NCI-H524 (cell line): ENCODE measurements around the gene NAA25.
A peak's percentile ranks its signal among the peaks of the same experiment; 100 is the strongest.

Source experiments
- DNase-seq, 2 experiments: peaks; one replicate each; lab custom pipeline; 2025; lab: John Stamatoyannopoulos, UW

Gene NAA25

DNA sequence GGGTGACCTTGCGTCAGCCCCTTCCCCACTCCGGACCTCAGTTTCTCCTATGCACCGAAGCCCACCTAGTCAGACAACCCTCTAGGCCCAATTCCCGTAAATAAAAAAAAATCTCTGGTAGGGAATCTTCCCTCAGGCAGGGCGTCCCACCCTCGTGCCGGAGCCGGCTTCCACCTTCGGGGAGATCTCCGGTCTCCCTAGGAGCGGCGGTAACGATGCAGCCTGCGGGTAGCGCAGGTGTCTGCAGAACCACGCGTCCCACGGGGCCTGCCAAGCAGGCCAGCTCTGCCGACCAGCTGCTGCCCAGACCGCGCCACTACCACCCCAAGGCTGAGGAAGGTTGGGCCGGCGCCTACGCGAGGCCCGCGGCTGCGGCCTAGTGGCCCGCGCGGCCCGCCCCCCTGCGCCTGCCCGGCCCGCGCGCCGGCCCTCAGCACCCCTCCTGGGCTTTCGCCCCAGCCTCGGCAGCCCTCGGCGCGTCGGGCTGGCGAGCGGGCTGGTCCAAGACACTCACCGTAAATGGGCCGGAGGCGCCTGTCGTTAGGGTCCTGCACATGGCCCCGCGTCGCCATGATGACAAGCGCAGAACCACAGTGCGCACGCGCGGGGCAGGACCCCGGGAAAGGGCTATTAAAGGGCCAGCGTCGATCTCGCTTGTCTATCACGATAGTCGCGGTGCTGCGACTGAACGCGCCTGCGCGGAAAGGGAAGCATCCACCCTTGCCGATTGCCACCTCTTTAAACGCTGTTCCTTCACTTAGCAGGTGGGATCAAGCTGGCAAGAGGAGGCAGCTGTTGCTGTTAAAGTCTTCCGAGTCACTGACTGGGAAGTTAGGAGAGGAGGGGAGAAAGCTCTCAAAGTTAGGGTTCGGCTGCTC is at the start of gene NAA25:
NAA25 (minus strand) TSS at position 582 of the 878 bp plus-strand sequence; CDS start at position 572, 10 bp downstream.
- DNase-seq = peak; percentile 79 to 88

DNA sequence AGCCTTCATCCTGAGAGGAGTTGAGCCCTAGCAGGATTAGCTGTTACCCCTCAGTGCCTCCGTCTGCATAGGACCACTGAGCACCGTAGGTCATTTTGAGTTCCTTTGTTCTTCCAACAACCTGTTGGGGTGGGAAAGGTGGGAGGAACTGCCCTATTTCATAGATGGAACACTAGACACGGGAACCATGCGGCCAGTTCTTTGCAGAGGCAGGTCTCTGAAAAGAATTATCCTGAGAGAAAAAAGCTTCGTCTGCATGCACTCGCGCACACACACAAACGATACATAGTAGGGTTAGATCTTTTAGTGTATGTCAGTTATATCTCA is 45.3 kb upstream of the NAA25 start:
- no peak for DNase-seq

DNA sequence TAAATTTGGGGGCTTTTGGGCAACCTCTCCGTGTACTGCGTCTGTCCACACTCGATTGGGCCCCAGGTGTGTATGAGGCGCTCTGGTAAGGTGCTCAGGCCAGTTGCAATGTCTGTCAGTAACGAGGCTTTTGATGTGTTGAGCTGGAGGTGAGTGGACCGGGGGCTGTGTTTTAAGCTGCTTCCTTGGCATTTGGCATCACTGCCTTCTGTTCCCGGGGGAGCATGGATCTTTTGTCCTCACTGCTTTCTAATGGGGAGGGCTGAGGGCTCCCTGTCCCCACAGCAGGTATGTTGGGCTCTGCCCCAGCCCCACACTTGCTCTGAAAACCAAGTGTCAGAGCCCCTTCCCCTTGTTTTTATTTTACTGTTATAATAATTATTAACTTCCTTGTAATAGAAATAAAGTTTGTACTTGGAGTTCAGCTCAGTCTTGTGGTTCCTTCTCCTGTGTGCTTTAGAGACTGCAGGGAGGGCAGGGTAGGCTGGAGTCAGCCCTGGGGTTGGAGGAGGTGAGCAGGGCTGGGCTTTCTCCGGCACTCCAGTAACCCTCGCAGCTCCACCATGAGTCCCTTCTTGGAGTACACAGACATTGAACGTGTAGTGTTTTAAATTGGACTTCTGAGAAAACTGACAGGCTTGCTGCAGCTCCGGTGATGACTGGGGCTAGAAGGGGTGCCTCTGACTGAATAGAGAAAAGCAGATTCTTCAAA is 44.8 kb upstream of the NAA25 start:
- DNase-seq = no peak

DNA sequence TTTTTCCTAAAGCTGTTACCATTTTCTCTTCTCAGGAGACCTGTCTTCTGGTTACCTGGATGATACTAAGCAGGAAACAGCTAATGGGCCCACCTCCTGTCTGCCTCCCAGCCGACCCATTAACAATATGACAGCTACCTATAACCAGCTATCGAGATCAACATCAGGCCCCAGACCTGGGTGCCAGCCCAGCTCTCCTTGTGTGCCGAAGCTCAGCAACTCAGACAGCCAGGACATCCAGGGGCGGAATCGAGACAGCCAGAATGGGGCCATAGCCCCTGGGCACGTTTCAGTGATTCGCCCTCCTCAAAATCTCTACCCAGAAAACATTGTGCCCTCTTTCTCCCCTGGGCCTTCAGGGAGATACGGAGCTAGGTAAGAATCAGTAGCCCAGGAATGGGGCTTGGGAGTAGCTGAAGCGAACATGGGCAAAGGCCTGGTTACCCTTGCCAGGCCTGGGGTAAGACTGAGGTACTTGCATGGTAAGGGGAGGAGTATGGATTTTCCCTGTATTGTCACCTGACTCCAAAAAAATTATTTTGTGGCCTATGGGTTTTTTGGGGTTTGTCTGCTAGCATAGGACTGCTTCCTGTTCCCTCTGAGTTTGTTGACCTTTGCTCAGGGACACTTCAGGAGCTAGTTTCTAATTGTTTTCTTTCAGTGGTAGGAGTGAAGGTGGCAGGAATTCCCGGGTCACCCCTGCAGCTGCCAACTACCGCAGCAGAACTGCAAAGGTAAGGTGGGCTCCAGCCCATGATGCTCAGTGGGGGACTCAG is 43.4 kb upstream of the NAA25 start:
- no peak for DNase-seq

DNA sequence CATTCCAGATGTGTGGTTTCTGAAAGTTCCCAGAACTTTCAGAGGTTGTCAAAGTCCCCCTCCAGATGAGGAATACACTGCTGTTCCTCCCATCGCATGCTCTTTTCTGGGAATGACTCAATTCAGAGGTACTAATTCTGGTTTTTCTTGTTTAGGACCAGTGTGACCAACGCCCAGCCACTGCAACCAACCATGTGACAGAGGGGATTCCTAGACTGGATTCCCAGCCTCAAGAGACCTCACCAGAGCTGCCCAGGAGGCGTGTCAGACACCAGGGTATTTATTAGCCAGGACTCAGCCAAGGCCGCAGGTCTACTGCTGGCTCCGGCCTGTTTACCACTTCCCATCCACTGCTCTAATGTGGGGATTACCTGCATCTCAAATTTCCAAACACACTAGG is 41.0 kb upstream of the NAA25 start:
- DNase-seq = no peak

DNA sequence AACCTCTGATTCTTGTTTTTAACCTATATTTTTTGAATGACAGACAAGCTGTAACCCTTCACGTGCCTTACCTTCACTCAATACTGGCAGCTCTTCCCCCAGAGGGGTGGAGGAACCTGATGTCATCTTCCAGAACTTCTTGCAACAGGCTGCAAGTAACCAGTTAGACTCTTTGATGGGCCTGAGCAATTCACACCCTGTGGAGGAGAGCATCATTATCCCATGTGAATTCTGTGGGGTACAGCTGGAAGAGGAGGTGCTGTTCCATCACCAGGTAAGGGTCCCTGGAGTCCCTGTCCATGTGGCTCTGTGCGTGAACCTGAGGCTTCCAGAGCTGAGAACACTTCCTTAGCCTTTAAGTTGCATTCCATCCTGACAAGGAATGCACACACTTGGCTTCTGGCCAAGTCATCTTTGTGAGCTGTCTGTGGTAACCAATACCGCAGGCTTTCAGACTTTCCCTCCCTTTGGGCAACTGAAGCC is 39.5 kb upstream of the NAA25 start:
- no peak for DNase-seq

DNA sequence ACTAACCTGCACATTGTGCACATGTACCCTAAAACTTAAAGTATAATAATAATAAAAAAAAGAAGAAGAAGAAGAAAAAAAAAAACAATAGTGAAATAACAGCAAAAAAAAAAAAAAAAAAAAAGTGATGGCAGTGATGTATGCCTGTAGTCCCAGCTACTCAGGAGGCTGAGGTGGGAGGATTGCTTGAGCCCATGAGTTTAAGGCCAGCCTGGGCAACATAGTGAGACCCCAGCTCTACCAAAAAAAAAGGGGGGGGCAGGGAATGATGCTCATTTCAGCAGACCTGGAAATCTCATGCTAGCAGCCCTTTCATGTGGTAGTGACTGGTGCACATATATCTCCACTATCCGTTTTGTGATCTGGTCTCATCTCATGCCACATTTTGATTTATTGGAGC is 37.5 kb upstream of the NAA25 start:
- no peak for DNase-seq

DNA sequence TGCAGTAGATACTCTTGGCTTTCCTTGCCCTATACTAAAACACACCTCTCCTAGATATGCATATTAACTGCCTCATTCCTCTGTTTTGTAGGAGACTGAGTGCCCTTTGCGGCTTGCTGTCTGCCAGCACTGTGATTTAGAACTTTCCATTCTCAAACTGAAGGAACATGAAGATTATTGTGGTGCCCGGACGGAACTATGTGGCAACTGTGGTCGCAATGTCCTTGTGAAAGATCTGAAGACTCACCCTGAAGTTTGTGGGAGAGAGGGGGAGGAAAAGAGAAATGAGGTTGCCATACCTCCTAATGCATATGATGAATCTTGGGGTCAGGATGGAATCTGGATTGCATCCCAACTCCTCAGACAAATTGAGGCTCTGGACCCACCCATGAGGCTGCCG is 32.1 kb upstream of the NAA25 start:
- no peak for DNase-seq

DNA sequence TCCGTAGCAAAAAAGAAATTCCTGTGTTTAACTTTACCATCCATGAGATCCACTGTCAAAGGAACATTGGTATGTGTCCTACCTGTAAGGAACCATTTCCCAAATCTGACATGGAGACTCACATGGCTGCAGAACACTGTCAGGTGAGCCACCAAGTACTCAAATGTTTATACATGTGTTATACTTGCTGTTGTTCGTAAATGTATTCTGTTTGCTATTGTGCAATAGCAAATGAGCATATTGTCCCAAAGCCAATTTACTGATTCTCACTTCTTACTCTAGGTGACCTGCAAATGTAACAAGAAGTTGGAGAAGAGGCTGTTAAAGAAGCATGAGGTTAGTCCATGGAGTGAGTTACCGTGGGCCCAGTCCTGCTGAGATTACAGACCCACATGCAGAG is 26.1 kb upstream of the NAA25 start:
- no peak for DNase-seq

DNA sequence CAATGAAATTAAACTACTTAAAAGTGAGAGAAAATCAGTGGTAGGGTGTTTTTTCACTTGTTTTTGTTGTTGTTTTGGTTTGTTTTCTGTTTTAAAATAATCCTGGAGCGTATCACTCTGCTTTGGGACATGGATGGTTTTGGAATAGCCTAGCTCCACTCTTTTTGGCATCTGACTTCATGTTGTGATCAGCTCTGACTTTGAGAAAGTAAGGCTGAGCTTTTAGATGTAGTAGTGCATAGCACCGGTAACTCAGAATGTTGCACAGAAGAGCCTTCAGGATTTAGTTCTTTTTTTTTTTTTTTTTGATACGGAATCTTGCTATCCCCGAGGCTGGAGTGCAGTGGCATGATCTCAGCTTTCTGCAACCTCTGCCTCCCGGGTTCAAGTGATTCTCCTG is 24.8 kb upstream of the NAA25 start:
- no peak for DNase-seq

DNA sequence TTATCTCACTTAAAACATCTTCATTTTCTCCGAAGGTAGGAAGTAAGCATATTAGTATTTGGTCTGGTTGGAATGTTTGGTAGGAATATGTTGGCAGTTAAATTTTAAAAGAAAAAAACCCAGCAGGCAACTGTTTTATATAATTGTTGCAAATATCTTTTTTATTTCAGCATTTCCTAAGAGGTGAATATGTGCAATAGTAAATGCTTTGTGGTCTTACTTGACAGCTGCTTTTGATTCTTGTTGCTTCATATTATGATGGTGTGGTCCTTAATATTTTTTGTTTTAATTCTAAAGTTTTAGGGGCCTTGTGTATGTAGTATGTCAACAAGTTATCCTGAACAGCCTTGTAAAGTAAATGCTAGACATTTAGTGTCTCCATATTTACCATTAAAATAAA is 23.1 kb upstream of the NAA25 start:
- no peak for DNase-seq

DNA sequence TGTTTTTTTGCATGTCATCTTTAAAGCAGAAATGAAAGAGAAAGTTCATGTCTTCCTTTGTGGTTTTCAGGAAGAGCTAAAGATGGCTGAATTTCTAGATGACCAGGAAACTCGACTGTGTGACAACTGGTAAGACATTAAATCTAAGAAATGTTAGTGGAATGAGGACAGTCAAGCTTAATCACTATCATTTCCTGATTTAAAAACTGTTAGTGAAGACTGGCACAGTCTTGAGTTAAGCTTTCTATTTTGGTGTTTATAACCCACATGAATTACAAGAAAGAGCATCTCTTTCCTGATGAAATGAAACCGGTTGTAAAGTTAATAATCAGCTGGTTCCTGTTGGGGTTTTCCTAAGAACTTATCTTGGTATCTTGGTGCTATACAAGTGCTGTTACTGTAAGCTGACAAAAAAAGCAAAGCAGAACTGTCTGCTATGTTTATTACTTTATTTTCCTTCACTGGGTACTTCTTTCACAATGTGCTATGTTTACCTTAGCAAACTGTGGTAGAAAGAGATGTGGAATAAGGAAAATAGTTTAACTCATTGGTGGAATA is 21.9 kb upstream of the NAA25 start:
- no peak for DNase-seq

DNA sequence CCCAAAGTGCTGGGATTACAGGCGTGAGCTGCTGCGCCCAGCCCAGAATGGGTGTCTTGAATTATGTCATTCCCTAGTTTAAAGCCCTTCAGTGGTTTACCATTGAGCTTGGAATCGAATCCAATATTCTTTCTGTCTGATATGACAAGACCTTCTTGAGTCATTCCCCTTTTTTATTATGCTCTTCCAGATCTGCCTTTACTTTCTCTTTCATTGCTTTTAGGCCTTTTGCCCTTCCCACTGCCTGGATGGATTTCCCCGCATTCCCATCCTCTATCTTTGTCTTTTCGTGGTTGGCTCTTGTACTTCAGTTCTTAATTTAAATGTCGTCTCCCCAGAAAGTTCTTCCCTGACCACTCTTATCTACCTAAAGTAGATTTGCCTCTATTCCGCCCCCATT is 18.3 kb upstream of the NAA25 start:
- no peak for DNase-seq

DNA sequence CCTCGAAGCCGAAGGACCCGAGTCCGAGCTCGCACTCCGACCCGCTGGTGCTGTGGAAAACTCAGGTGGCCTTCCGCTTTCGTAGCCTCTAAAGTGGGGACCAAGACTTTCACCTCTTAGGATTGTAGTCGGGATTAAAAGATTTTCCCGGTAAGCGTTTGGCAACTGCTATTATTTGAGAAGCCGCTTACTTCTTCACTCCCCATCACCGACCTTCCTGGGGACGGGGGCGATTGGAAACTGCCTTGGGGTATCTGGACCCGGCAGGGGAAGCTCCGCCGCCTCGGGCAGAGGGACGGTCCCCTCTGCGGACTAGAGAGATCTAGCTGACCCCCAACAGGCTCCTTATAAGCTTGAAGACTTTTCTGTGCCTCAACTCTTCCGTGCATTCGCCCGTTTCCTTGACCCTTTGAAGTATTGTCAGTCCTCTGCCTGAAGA is 17.4 kb upstream of the NAA25 start:
- DNase-seq = peak in 1 of 2 experiments; percentile 11

DNA sequence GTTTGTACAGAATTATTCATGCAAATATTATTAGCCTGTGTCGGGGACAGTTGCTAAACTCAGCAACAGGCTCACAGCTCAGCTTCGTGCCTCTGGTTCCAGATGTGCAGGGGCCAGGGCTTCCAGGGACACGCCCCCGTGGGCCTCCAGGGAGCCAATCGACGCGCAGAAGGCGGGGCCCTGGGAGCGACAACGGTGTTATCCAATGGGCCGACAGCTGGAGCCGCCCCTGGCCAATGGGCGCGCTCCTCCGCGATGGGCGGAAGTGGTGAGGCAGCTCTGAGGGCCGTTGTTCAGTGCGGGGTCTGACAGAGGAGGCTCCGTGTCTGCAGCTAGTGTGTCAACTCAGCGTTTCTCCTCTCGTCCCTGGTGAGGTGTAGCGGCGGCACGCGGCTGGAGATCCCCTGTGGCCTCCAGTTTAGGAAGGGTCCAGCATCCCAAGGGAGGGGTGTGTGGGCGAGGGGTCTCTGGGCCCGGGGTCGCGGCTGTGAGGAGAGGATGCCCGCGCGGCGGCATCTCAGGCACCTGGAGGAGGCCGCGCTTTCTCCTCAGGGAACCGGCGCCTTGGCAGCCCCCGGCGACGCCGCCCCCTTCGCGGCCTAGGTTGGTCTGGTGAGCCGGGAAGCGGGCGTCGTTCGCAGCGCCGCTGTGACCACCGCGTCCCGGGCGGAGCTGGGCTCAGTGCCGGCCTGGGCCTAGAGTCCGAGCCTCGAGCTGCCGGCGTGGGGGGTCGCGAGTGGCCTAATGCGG is 16.8 kb upstream of the NAA25 start, which contains the start of gene TRAFD1:
TRAFD1 (plus strand) TSS at position 311 of the 750 bp plus-strand sequence. CDS start 4,963 bp downstream, outside the sequence.
- DNase-seq = peak; percentile 89 to 95

DNA sequence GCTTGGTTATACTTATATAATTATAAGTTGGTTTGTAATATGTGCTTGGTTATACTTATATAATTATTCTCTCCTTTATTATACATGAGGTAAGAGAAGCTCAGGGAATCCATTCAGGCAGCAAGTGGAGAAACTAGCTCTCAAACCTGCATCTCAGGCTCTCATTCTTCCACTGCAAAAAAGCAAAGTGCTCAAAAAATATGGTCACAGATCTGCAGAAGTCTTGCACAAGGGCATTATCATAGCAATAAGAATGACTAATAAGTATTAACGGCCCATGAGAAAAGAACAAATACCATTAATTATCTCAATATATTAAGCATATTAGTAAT is 16.3 kb upstream of the NAA25 start:
- no peak for DNase-seq

DNA sequence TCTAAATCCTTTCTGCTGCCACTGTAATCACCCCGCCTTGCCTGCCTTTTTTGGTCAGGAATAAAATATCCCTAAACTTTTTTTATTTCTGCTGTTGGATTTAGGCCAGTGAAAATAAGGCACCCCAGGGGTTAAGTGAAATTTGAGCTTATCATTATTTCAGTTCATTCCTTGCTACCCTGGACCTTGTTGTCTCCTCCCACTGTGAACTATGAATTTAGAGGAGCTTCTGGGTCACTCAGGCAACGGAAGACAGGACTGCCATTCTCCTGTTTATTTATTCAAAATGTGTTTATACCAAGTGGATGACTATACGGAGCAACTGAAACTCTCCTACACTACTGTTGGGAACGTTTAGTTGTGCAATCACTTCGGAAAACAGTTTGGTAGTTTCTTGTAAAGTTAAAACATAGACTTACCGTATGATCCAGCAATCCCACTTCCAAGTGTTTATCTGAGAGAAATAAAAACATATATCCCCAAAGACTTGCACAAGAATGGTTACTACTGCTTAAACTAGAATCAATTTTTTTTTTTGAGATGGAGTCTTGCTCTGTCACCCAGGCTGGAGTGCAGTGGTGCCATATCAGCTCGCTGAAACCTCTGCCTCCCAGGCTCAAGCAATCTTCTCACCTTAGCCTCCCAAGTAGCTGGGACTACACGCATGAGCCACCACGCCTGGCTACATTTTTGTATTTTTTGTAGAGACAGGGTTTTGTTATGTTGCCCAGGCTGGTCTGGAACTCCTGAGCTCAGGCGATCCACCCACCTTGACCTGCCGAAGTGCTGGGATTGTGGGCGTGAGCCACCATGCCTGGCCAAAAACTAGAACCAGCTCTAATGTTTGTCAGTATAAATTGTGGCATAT is 14.5 kb upstream of the NAA25 start:
- DNase-seq = no peak

DNA sequence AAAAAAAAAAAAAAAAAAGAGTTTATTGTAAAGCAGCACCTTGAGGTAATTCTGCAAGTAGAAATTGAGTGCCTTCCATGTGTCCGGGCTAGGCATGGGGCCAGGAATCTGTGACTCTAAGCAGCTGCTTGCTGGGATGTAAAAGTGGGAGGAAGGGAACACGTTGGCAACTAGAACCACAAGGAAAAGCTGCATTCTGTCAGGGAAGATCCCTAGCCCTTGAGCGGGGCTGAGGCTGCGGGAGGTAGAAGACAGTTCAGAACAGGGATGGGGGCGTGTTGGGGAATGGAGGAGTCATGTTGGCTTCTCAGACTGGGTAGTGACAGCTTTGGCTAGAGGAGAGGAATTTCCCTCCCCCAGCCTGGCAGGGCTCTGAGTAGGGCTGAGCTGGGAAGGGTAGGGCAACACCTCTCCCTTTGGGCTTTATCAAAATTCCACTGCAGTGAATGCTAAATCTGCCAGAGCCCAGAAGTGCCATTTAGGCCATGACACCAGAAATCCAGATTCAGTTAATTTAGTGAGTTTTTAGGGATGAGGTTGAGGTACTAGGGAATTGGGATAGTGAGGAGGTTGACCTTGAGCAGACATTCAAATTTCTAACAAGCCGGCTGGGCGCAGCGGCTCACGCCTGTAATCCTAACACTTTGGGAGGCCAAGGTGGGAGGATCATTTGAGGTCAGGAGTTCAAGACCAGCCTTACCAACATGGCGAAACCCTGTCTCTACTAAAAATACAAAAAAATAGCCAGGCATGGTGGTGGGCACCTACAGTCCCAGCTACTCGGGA is 13.4 kb upstream of the NAA25 start:
- peak in 1 of 2 experiments; percentile 40 for DNase-seq

DNA sequence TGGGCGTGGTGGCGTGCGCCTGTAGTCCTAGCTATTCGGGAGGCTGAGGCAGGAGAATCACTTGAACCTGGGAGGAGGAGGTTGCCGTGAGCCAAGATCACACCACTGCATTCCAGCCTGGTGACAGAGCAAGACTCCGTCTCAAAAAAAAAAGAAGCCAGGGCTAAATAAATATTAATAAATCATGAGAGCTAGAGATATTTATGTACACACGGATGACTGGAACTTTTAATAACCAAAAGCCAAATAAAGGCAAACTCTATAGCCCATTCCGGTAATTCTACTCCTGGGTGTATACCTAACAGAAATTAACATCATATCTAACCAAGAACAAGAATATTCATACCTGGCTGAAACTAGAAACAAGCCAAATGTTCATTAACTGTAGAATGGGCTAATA is 9.1 kb upstream of the NAA25 start:
- DNase-seq = no peak
